22Rv1 (cell line): ENCODE data around the gene SGCD.

Experiments used
- ZFX ChIP-seq: fragments of 450-650 bp; IDR thresholded peaks from 2 replicates; pipeline ENCODE4 v1.6.1; 2017; ENCODE audit warnings: antibody characterized with exemption, borderline replicate concordance
- TF ChIP-seq, protein P1 (sequence below): fragments of 450-650 bp; IDR thresholded peaks from 2 replicates; pipeline ENCODE4 v1.5.1; 2017; ENCODE audit warnings: mild to moderate bottlenecking

DNA sequence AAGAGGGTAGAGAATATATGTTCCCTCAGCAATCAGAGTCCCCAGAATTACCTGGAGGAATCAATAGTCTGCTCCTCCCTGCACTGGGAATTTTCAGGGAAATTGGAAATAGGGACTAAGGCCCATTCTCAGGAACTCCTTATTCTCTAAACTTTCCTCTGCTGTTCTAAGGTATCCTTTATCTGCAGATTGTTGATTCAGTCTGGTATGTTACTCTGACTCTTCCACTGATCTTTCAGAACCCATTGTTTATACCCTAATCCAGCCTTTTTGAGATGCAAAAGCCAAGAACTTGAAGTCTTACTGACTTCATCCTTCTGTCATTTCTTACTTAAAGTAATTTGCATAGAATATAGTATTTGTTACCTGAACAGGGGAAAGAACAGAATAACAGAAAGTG, 379.7 kb downstream of the SGCD start:
- TF ChIP-seq, protein P1, sequence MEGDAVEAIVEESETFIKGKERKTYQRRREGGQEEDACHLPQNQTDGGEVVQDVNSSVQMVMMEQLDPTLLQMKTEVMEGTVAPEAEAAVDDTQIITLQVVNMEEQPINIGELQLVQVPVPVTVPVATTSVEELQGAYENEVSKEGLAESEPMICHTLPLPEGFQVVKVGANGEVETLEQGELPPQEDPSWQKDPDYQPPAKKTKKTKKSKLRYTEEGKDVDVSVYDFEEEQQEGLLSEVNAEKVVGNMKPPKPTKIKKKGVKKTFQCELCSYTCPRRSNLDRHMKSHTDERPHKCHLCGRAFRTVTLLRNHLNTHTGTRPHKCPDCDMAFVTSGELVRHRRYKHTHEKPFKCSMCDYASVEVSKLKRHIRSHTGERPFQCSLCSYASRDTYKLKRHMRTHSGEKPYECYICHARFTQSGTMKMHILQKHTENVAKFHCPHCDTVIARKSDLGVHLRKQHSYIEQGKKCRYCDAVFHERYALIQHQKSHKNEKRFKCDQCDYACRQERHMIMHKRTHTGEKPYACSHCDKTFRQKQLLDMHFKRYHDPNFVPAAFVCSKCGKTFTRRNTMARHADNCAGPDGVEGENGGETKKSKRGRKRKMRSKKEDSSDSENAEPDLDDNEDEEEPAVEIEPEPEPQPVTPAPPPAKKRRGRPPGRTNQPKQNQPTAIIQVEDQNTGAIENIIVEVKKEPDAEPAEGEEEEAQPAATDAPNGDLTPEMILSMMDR: no peak
- TF ChIP-seq ZFX: no peak
